Sigmoid colon (tissue), 7 donors: ENCODE results near the gene EQTN. TPM values are rescaled to one million over a fixed set of nuclear protein-coding genes. Genes with fewer than 3 reads are reported as not detected.
"Not testable (repeated sequence)": the region's sequence is repeated elsewhere in the genome, so short reads cannot be mapped to it uniquely, and the experiment has no call there.

Source experiments
- DNase-seq: peaks from one replicate; pipeline ENCODE4 v3.0.0-alpha.2; 2019
- H3K27ac ChIP-seq, 4 donors: fragments of 200-600 bp; sonication (generic); one replicate each; pipeline ENCODE4 v1.5.1; 2016 to 2019; ENCODE audit warnings: mild to moderate bottlenecking in 1 of 4
- H3K27me3 ChIP-seq, 3 donors: fragments of 200-600 bp; sonication (generic); one replicate each; pipeline ENCODE4 v1.5.1; 2019; ENCODE audit warnings: mild to moderate bottlenecking in 1 of 3
- H3K36me3 ChIP-seq, 4 donors: fragments of 200-600 bp; sonication (generic); one replicate each; pipeline ENCODE4 v1.5.1; 2016 to 2019
- H3K4me1 ChIP-seq, 4 donors: fragments of 200-600 bp; sonication (generic); one replicate each; pipeline ENCODE4 v1.5.1; 2017 to 2019
- H3K4me3 ChIP-seq, 4 donors: fragments of 200-600 bp; sonication (generic); one replicate each; pipeline ENCODE4 v1.5.1; 2017 to 2019; ENCODE audit warnings: mild to moderate bottlenecking in 2 of 4, moderate library complexity in 1 of 4
- H3K9me3 ChIP-seq, 4 donors: fragments of 200-600 bp in 3 of 4; sonication (generic) in 3 of 4; one replicate each; pipeline versions ENCODE4 v1.5.1 to v1.6.1; 2013 to 2019
- EP300 ChIP-seq, 4 donors: sonication (generic); formaldehyde crosslinking; IDR thresholded peaks; one replicate each; pipeline ENCODE4 v1.6.1; 2017; ENCODE audit warnings: antibody characterized with exemption in 4 of 4
- POLR2AphosphoS5 ChIP-seq, 4 donors: sonication (generic); formaldehyde crosslinking; IDR thresholded peaks; one replicate each; pipeline ENCODE4 v1.6.1; 2017; ENCODE audit warnings: antibody characterized with exemption in 4 of 4
- WGBS, 2 donors: extraction: QIAGEN DNeasy Blood & Tissue Kit; methylation state at CpG; one replicate each; pipeline ENCODE4 v1.1.7; 2013; 5-methylcytosine and 5-hydroxymethylcytosine counted together
- intact Hi-C: fragments of 100-400 bp; cut with DNase I; formaldehyde crosslinking; loops from one replicate; pipeline ENCODE4 v1.15.1; 2023
- polyA plus RNA-seq, 3 donors: library from polyadenylated mRNA; stranded (reverse); fragments of 200-250 nt; gene quantifications; one replicate each; pipeline ENCODE4 v1.2.3, GENCODE V29; 2013
- total RNA-seq, 4 donors: library from RNA; depleted of rRNA; stranded (reverse); fragments of >200 nt; gene quantifications; one replicate each; pipeline ENCODE4 v1.1.0, GENCODE V29; 2016
- TF ChIP-seq, protein P1 (sequence below), 4 experiments: fragments of 450-650 bp in 3 of 4; fragments of 200-600 bp in 1 of 4; IDR thresholded peaks; one replicate each; pipeline ENCODE4 v1.5.1; 2016 to 2019; ENCODE audit warnings: antibody characterized with exemption in 4 of 4, mild to moderate bottlenecking in 3 of 4, moderate library complexity in 2 of 4
- donor health status: healthy with polysubstance abuse.
- donor health status: Bipolar disorder and iron deficiency.
- donor health status: healthy.

EQTN gene
- total and polyA plus RNA-seq, 7 donors, result 0.17 to 0.71 TPM; not detected in 5

DNA sequence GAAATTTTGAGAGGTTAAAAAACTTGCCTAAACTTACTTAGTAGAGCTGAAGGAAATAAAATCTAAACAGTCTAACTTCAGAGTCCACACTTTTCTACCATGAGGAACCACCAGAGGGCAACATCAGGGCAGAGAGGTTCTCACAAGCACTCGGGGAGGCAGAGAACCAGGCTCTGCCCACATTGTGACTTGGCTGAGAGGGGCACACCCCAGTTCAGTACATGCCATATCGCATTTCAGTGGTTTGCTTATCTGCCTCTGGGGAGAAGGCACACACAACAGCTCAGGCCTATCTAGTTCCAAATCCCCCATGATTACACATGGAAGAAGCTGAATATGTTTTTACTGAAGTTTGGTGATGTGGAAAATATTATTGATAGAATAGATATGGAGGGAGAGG, 49.2 kb downstream of the EQTN start:
- intact Hi-C loops, result no loop called here
- 8 to 17% methylated on average over 2 of the region's 2 CpGs for WGBS, 2 donors

DNA sequence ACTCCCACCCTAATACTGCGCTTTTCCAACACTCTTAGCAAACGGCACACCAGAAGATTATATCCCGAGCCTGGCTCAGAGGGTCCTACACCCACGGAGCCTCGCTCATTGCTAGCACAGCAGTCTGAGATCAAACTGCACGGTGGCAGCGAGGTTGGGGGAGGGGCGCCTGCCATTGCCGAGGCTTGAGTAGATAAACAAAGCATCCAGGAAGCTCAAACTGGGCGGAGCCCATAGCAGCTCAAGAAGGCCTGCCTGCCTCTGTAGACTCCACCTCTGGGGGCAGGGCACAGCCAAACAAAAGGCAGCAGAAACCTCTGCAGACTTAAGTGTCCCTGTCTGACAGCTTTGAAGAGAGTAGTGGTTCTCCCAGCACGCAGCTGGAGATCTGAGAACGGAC, 57.3 kb downstream of the EQTN start:
- DNase-seq, H3K4me1 ChIP-seq, H3K36me3 ChIP-seq, H3K27me3 ChIP-seq, H3K4me3 ChIP-seq, intact Hi-C loops, H3K27ac ChIP-seq, H3K9me3 ChIP-seq: not testable (repeated sequence)
- WGBS, 2 donors, result 82 to 83% methylated on average over 12 of the region's 12 CpGs

More for the DNA sequence above, 49.2 kb downstream of the EQTN start:
- DNase-seq, result no peak
- H3K4me3 ChIP-seq, result no peak overlapping the region
- TF ChIP-seq POLR2AphosphoS5 (IDR thresholded peaks at IDR 0.05) (no peak), EP300 (IDR thresholded peaks at IDR 0.05) (no peak)
- TF ChIP-seq, protein P1, sequence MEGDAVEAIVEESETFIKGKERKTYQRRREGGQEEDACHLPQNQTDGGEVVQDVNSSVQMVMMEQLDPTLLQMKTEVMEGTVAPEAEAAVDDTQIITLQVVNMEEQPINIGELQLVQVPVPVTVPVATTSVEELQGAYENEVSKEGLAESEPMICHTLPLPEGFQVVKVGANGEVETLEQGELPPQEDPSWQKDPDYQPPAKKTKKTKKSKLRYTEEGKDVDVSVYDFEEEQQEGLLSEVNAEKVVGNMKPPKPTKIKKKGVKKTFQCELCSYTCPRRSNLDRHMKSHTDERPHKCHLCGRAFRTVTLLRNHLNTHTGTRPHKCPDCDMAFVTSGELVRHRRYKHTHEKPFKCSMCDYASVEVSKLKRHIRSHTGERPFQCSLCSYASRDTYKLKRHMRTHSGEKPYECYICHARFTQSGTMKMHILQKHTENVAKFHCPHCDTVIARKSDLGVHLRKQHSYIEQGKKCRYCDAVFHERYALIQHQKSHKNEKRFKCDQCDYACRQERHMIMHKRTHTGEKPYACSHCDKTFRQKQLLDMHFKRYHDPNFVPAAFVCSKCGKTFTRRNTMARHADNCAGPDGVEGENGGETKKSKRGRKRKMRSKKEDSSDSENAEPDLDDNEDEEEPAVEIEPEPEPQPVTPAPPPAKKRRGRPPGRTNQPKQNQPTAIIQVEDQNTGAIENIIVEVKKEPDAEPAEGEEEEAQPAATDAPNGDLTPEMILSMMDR (IDR thresholded peaks at IDR 0.05), result peak in 2 of 4 experiments; percentile 13 to 35
- no peaks in the 10 kb centered on the region for H3K36me3 ChIP-seq
- no peaks in the 10 kb centered on the region for H3K4me1 ChIP-seq
- H3K27me3 ChIP-seq, result no peaks in the 10 kb centered on the region
- H3K27ac ChIP-seq, result no peak overlapping the region
- H3K9me3 ChIP-seq, result no peaks in the 10 kb centered on the region

Other genes with a start within 250 kb of the EQTN start
- 10 to 100 TPM in 1 of 4 donors, 1 to 10 TPM in 3; 5.8 to 11.1 (median 9.2) TPM for gene TEK, start 187.9 kb downstream of the EQTN start, total RNA-seq
- 1 to 10 TPM in 1 of 3 donors, under 1 TPM in 2; 0.23 to 3.6 (median 0.60) TPM for gene TEK, start 187.9 kb downstream of the EQTN start, polyA plus RNA-seq
- not detected for gene IFNK, start 227.1 kb upstream of the EQTN start, total RNA-seq
- not detected for gene IFNK, start 227.1 kb upstream of the EQTN start, polyA plus RNA-seq
- gene MOB3B, start 232.7 kb upstream of the EQTN start, total RNA-seq, result 10 to 100 TPM in 2 of 4 donors, 1 to 10 TPM in 2; 6.9 to 19.7 (median 10.4) TPM
- 10 to 100 TPM; 16.1 to 23.4 (median 18.6) TPM for gene MOB3B, start 232.7 kb upstream of the EQTN start, polyA plus RNA-seq